ENCODE measurements around the gene MDFI.

DNA sequence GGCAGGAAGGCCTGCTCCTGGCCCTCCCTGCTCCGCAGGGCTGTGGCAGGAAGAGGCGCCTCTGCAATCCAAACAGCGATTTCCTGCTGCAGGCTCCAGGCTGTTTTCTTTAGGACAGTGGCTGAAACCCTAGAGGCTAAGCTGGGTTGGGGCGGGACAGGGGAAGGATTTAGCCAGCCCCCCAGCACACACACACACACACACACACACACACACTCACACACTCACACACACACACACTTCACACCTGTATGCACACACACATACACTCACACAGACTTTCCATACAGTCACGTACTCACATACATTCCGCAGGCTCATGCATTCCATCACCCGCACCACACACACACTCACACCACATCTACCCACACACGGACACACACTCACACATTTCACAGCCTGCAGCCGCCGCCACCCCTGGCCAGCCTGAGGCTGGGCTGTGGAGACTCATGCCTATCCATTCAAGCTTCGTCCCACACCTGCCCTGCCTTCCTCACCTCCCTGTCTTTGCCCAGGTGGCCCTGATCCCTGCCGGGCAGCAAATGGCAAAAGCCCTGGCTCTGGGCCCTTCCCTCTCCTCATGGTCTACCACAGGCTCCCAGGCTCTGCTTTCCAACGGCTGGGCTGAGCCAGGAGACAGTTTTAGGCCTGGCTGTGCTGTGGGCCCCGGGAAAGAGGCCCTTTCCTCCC lies 17.9 kb downstream of the MDFI start:
- TF ChIP-seq YY1 (IDR thresholded peaks at IDR 0.05; ENCODE audit: insufficient read depth, insufficient read length) (no peak), ZNF274 (IDR thresholded peaks at IDR 0.05; ENCODE audit: low read depth, low read length) (no peak)

Measured in NT2/D1 (cell line).